ENCODE measurements around the gene GNAQ. TPM values are rescaled to one million over a fixed set of nuclear protein-coding genes. Genes with fewer than 3 reads are reported as not detected.
A peak's percentile ranks its signal among the peaks of the same experiment; 100 is the strongest.

Gene GNAQ
- total RNA-seq, 6 experiments from 2014 or later, result 41.6 to 45.8 (median 44.3) TPM

DNA sequence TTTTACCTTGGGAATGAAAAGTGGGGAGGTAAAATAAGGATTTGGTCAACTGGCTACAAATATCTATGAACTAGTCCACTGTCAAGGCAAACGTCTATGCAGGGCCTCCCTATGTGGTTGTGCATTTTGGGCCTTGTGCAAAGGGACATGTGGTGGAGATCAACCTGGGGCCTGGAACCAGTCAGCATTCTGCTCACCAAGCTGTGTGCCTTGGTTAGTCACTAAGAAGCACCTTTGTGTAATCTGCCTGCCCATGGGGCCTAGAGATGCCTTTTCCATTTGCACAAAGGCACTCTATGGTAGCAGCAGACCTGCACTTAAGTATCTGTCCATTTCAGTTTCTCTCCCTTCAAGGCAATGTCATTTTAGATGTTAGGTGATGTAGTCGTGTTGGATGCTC is 184.0 kb downstream of the GNAQ start:
- H3K4me3 Mint-ChIP-seq, result peak overlapping the region; percentile 62; the same call in 1 of the 2 replicates
- no peaks in the 10 kb centered on the region; the same call in 1 of the 2 replicates for H3K27me3 Mint-ChIP-seq (ENCODE audit: insufficient read depth)
- peaks cover 13% of the 10 kb centered on the region for H3K4me1 Mint-ChIP-seq (ENCODE audit: low read depth)
- peak overlapping the region; percentile 86 for H3K27ac Mint-ChIP-seq
- DNase-seq, result no peak
- no peaks in the 10 kb centered on the region for H3K36me3 Mint-ChIP-seq (ENCODE audit: low read depth)
- TF ChIP-seq, protein P1, sequence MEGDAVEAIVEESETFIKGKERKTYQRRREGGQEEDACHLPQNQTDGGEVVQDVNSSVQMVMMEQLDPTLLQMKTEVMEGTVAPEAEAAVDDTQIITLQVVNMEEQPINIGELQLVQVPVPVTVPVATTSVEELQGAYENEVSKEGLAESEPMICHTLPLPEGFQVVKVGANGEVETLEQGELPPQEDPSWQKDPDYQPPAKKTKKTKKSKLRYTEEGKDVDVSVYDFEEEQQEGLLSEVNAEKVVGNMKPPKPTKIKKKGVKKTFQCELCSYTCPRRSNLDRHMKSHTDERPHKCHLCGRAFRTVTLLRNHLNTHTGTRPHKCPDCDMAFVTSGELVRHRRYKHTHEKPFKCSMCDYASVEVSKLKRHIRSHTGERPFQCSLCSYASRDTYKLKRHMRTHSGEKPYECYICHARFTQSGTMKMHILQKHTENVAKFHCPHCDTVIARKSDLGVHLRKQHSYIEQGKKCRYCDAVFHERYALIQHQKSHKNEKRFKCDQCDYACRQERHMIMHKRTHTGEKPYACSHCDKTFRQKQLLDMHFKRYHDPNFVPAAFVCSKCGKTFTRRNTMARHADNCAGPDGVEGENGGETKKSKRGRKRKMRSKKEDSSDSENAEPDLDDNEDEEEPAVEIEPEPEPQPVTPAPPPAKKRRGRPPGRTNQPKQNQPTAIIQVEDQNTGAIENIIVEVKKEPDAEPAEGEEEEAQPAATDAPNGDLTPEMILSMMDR (IDR thresholded peaks at IDR 0.05), result no peak
- no peaks in the 10 kb centered on the region for H3K9me3 Mint-ChIP-seq

DNA sequence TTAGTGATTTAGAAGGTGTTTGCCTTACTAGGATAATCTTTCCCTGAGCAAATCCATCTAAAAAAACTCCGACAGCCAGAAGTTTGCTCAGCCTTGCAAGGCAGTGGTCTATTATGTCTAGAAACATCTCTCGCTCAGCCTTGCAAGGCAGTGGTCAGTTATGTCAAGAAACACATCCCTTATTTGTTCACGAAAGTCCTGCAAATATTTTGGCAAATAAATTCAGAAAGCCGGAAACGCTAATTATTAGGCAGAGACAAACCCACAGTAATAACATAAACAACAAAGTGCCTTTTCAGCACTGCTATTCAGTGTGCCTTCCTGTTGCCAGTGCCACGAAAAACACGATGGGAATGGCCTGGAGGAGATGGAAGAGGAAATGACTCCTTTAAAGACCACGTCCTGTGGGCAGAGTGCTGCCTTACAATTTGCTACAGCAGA is 184.5 kb downstream of the GNAQ start:
- Mint-ChIP-seq H3K27ac (peak overlapping the region; percentile 86), H3K4me3 (peak overlapping the region; percentile 62), H3K4me1 (ENCODE audit: low read depth) (peaks cover 15% of the 10 kb centered on the region), H3K9me3 (no peaks in the 10 kb centered on the region), H3K27me3 (ENCODE audit: insufficient read depth) (no peaks in the 10 kb centered on the region; the same call in 1 of the 2 replicates), H3K36me3 (ENCODE audit: low read depth) (no peaks in the 10 kb centered on the region)
- TF ChIP-seq, protein P1 (IDR thresholded peaks at IDR 0.05), result no peak
- DNase-seq, result peak; percentile 31

DNA sequence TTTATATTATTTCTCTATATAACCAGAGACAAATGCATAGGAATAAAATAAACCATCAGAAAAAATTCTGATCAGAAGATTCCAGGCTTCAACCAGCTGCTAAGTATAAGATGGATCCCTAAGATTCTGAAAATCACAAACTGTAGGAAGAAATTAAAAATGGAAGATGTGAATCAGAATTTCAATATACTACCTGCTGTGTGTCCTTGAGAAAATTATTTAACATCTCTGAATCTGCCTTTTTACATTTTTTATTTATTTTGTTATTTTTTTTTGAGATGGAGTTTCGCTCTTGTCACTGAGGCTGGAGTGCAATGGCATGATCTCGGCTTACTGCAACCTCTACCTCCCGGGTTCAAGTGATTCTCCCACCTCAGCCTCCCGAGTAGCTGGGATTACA is 187.2 kb downstream of the GNAQ start:
- no peaks in the 10 kb centered on the region for H3K36me3 Mint-ChIP-seq (ENCODE audit: low read depth)
- no peaks in the 10 kb centered on the region for H3K9me3 Mint-ChIP-seq
- no peaks in the 10 kb centered on the region; the same call in 1 of the 2 replicates for H3K27me3 Mint-ChIP-seq (ENCODE audit: insufficient read depth)
- no peak overlapping the region for H3K4me3 Mint-ChIP-seq
- peaks cover 42% of the 10 kb centered on the region for H3K4me1 Mint-ChIP-seq (ENCODE audit: low read depth)
- DNase-seq, result no peak
- TF ChIP-seq, protein P1 (IDR thresholded peaks at IDR 0.05), result no peak
- H3K27ac Mint-ChIP-seq, result no peak overlapping the region

DNA sequence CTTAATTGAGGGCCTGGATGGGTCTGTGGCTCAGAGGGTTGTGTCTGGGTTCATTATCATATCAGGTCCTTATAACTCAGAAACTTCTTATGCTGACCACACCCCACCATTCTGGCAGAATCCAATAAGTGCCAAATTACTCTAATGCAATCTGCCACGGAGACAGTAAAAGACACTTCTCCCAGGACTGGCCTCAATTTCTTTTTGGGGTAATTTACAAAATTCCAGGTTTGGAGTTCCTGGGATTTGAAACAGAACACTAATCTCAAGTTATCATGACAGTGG is 187.8 kb downstream of the GNAQ start:
- Mint-ChIP-seq H3K27me3 (ENCODE audit: insufficient read depth) (no peaks in the 10 kb centered on the region; the same call in 1 of the 2 replicates), H3K4me1 (ENCODE audit: low read depth) (peaks cover 48% of the 10 kb centered on the region), H3K4me3 (no peak overlapping the region), H3K27ac (no peak overlapping the region), H3K9me3 (no peaks in the 10 kb centered on the region), H3K36me3 (ENCODE audit: low read depth) (no peaks in the 10 kb centered on the region)
- no peak for DNase-seq
- TF ChIP-seq, protein P1 (IDR thresholded peaks at IDR 0.05), result no peak

DNA sequence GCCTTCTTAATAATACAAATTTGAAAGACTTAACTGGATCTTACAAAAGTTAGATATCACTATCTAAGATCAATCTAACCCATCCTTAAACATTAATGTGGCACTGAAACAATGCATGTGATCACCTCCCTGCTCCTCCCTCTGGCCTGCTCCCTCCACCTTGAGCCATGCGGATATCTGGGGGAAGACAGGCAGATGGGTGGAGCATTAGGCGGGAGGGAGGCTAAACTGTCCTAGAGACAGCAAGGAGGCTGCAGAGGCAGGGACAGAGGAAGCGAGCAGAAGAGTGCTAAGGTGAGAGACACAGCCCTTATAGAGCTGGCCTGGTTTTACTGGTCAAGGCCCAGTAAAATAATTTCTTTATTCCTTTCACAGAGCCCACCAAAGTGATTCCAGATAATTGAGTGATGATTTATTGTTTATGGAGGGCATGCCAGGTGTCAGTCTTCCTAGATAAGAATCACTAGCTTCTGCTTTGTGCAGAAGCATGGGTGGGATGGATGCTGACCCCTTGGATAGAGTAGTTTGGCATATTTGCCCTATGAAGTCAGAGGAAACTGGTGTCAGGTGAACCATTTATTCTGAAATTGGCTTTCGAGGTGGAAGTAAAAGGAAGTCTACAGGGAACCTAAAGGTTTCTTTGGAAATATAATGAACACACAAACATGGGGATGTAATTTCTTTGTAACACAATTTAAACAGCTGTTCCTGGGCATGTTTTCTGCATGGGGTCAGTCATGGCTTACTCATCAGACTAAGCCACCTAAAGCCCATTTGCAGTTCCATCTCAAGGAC is 188.3 kb downstream of the GNAQ start:
- H3K4me1 Mint-ChIP-seq (ENCODE audit: low read depth), result peaks cover 50% of the 10 kb centered on the region
- H3K36me3 Mint-ChIP-seq (ENCODE audit: low read depth), result no peaks in the 10 kb centered on the region
- no peak for DNase-seq
- no peak overlapping the region for H3K4me3 Mint-ChIP-seq
- no peaks in the 10 kb centered on the region for H3K9me3 Mint-ChIP-seq
- TF ChIP-seq, protein P1 (IDR thresholded peaks at IDR 0.05), result no peak
- H3K27ac Mint-ChIP-seq, result no peak overlapping the region
- no peaks in the 10 kb centered on the region; the same call in 1 of the 2 replicates for H3K27me3 Mint-ChIP-seq (ENCODE audit: insufficient read depth)

Measured in HFFc6 (cell line).